GM12878 (cell line): ENCODE results near the gene TRERF1. TPM values are rescaled to one million over a fixed set of nuclear protein-coding genes. Genes with fewer than 3 reads are reported as not detected.

ENCODE experiments used
- CHD1 ChIP-seq: IDR thresholded peaks from 2 replicates; pipeline ENCODE4 v1.6.1; 2012; ENCODE audit warnings: low read depth, low read length, improper control_type of control experiment
- CREB1 ChIP-seq: IDR thresholded peaks from 2 replicates; pipeline ENCODE4 v1.6.1; 2012; ENCODE audit warnings: low read depth, mild to moderate bottlenecking, inconsistent platforms
- GABPA ChIP-seq: IDR thresholded peaks from 2 replicates; pipeline ENCODE4 v1.6.1; 2014; ENCODE audit warnings: antibody characterized with exemption, low read depth, mild to moderate bottlenecking, inconsistent platforms
- HCFC1 ChIP-seq: fragments of 150-350 bp; IDR thresholded peaks from 2 replicates; pipeline ENCODE4 v1.6.1; 2014; ENCODE audit warnings: low read length
- RAD21 ChIP-seq: IDR thresholded peaks from 2 replicates; pipeline ENCODE4 v1.6.1; 2011; ENCODE audit warnings: mild to moderate bottlenecking, low read depth, low read length, moderate library complexity; ENCODE audit not compliant: insufficient read depth
- SIN3A ChIP-seq: IDR thresholded peaks from 2 replicates; pipeline ENCODE4 v1.6.1; 2012; ENCODE audit warnings: low read depth, low read length, improper control_type of control experiment
- TAF1 ChIP-seq: IDR thresholded peaks from 2 replicates; pipeline ENCODE4 v1.6.1; 2011; ENCODE audit warnings: mild to moderate bottlenecking, low read depth, low read length, borderline replicate concordance
- TARDBP ChIP-seq: IDR thresholded peaks from 2 replicates; pipeline ENCODE4 v1.6.1; 2016; ENCODE audit warnings: borderline replicate concordance
- TCF7 ChIP-seq: IDR thresholded peaks from 2 replicates; pipeline ENCODE4 v1.6.1; 2014; ENCODE audit warnings: antibody characterized with exemption, borderline replicate concordance
- ZZZ3 ChIP-seq: IDR thresholded peaks from 2 replicates; pipeline ENCODE4 v1.6.1; 2011; ENCODE audit warnings: low read depth; ENCODE audit not compliant: control insufficient read depth, insufficient read length
- polyA plus RNA-seq, 11 experiments: library from polyadenylated mRNA; depleted of rRNA in 4 of 11; unstranded in 6 of 11; stranded (reverse) in 5 of 11; fragments of >200 nt; fragmentation: Nextera tagmentation in 4 of 11; fragmentation: Illumina TruSeq in 1 of 11; extraction: Ambion mirVana in 4 of 11; extraction: Trizol in 1 of 11; gene quantifications; 1 replicate in 1 of 11; 2 replicates in 10 of 11; pipeline versions ENCODE4 v1.2.1 to v1.2.3, GENCODE V29; 2011 to 2016; ENCODE audit warnings: inconsistent platforms in 2 of 11, missing spikeins in 2 of 11, low read depth in 1 of 11
- total RNA-seq, 4 experiments: library from RNA; depleted of rRNA in 3 of 4; stranded (reverse); fragments of >200 nt in 3 of 4; fragmentation: Illumina TruSeq in 1 of 4; extraction: Trizol in 1 of 4; gene quantifications; 2 replicates each; pipeline versions ENCODE4 v1.2.1 to v1.2.3, GENCODE V29; 2013 to 2021
- TF ChIP-seq, protein P1 (sequence below): IDR thresholded peaks from 2 replicates; pipeline ENCODE4 v1.6.1; 2012; ENCODE audit warnings: improper control_type of control experiment, low read depth, low read length; ENCODE audit not compliant: insufficient replicate concordance
- TF ChIP-seq, protein P2 (sequence below): fragments of 450-650 bp; IDR thresholded peaks from 2 replicates; pipeline ENCODE4 v1.6.1; 2017; ENCODE audit warnings: antibody characterized with exemption, mild to moderate bottlenecking, moderate library complexity
- TF ChIP-seq, protein P3 (sequence below): IDR thresholded peaks from 2 replicates; pipeline ENCODE4 v1.6.1; 2012; ENCODE audit warnings: low read length, inconsistent platforms
- TF ChIP-seq, protein P4 (sequence below): fragments of 450-650 bp; formaldehyde crosslinking; IDR thresholded peaks from 2 replicates; pipeline ENCODE4 v1.4.0; 2022; ENCODE audit warnings: mild to moderate bottlenecking, moderate library complexity

TRERF1 gene
- total and polyA plus RNA-seq, 10 of the 15 experiments (the other 5 are each of a cell fraction or from before 2014, with no cell fraction given), result 2.2 to 19.4 (median 7.2) TPM

DNA sequence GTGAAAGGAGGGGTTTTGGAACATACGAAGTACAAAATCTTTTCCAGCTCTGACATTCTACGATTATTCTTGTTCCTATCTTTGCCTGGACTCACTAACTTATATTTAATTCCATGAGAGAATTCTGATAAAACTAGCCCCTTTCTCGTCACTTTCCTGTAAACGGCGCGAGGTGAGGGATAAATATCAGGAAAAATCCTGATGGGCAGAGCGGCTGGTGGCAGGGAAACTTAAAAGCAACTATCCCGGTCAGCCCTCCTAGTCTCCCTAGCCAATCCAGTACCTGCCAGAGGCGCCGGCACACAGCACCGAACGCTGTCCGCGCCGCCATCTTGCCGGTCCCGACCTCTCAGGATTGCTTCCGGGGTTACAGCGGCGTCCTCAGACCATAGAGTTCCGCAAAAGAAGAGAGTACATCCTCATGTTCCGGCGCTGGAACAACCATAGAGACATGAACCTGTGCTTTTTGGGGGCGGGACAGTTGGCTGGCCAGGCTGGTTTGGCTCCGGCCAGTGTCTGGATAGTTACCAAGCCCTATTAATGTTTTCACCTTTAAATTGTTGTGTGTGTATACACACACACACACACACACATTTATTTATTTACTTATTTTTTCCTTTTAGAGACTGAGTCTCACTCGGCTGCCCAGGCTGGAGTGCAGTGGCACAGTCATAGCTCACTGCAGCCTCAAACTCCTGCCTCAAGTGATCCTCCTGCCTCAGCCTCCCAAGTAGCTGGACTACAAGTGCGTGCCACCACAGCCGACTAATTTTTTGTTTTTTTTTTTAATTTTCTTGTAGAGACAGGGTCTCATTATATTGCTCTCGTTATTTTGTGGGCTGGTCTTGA lies 234.0 kb downstream of the TRERF1 start, which contains the start of gene MRPS10 (continued):
- TF ChIP-seq, protein P1, sequence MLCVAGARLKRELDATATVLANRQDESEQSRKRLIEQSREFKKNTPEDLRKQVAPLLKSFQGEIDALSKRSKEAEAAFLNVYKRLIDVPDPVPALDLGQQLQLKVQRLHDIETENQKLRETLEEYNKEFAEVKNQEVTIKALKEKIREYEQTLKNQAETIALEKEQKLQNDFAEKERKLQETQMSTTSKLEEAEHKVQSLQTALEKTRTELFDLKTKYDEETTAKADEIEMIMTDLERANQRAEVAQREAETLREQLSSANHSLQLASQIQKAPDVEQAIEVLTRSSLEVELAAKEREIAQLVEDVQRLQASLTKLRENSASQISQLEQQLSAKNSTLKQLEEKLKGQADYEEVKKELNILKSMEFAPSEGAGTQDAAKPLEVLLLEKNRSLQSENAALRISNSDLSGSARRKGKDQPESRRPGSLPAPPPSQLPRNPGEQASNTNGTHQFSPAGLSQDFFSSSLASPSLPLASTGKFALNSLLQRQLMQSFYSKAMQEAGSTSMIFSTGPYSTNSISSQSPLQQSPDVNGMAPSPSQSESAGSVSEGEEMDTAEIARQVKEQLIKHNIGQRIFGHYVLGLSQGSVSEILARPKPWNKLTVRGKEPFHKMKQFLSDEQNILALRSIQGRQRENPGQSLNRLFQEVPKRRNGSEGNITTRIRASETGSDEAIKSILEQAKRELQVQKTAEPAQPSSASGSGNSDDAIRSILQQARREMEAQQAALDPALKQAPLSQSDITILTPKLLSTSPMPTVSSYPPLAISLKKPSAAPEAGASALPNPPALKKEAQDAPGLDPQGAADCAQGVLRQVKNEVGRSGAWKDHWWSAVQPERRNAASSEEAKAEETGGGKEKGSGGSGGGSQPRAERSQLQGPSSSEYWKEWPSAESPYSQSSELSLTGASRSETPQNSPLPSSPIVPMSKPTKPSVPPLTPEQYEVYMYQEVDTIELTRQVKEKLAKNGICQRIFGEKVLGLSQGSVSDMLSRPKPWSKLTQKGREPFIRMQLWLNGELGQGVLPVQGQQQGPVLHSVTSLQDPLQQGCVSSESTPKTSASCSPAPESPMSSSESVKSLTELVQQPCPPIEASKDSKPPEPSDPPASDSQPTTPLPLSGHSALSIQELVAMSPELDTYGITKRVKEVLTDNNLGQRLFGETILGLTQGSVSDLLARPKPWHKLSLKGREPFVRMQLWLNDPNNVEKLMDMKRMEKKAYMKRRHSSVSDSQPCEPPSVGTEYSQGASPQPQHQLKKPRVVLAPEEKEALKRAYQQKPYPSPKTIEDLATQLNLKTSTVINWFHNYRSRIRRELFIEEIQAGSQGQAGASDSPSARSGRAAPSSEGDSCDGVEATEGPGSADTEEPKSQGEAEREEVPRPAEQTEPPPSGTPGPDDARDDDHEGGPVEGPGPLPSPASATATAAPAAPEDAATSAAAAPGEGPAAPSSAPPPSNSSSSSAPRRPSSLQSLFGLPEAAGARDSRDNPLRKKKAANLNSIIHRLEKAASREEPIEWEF, result no peak
- no peak for TF ChIP-seq CHD1
- TF ChIP-seq GABPA, result peak; percentile 98
- TF ChIP-seq TAF1, result peak; percentile 99
- TF ChIP-seq TARDBP, result peak; percentile 86; the same call in 1 of the 2 replicates
- TF ChIP-seq, protein P2, sequence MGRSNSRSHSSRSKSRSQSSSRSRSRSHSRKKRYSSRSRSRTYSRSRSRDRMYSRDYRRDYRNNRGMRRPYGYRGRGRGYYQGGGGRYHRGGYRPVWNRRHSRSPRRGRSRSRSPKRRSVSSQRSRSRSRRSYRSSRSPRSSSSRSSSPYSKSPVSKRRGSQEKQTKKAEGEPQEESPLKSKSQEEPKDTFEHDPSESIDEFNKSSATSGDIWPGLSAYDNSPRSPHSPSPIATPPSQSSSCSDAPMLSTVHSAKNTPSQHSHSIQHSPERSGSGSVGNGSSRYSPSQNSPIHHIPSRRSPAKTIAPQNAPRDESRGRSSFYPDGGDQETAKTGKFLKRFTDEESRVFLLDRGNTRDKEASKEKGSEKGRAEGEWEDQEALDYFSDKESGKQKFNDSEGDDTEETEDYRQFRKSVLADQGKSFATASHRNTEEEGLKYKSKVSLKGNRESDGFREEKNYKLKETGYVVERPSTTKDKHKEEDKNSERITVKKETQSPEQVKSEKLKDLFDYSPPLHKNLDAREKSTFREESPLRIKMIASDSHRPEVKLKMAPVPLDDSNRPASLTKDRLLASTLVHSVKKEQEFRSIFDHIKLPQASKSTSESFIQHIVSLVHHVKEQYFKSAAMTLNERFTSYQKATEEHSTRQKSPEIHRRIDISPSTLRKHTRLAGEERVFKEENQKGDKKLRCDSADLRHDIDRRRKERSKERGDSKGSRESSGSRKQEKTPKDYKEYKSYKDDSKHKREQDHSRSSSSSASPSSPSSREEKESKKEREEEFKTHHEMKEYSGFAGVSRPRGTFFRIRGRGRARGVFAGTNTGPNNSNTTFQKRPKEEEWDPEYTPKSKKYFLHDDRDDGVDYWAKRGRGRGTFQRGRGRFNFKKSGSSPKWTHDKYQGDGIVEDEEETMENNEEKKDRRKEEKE, result no peak
- TF ChIP-seq HCFC1, result peak; percentile 81
- peak; percentile 77 for TF ChIP-seq CREB1
- TF ChIP-seq ZZZ3, result no peak
- TF ChIP-seq, protein P3, sequence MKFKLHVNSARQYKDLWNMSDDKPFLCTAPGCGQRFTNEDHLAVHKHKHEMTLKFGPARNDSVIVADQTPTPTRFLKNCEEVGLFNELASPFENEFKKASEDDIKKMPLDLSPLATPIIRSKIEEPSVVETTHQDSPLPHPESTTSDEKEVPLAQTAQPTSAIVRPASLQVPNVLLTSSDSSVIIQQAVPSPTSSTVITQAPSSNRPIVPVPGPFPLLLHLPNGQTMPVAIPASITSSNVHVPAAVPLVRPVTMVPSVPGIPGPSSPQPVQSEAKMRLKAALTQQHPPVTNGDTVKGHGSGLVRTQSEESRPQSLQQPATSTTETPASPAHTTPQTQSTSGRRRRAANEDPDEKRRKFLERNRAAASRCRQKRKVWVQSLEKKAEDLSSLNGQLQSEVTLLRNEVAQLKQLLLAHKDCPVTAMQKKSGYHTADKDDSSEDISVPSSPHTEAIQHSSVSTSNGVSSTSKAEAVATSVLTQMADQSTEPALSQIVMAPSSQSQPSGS, result no peak
- peak; percentile 78; the same call in 1 of the 2 replicates for TF ChIP-seq SIN3A
- TF ChIP-seq RAD21, result no peak
- TF ChIP-seq, protein P4, sequence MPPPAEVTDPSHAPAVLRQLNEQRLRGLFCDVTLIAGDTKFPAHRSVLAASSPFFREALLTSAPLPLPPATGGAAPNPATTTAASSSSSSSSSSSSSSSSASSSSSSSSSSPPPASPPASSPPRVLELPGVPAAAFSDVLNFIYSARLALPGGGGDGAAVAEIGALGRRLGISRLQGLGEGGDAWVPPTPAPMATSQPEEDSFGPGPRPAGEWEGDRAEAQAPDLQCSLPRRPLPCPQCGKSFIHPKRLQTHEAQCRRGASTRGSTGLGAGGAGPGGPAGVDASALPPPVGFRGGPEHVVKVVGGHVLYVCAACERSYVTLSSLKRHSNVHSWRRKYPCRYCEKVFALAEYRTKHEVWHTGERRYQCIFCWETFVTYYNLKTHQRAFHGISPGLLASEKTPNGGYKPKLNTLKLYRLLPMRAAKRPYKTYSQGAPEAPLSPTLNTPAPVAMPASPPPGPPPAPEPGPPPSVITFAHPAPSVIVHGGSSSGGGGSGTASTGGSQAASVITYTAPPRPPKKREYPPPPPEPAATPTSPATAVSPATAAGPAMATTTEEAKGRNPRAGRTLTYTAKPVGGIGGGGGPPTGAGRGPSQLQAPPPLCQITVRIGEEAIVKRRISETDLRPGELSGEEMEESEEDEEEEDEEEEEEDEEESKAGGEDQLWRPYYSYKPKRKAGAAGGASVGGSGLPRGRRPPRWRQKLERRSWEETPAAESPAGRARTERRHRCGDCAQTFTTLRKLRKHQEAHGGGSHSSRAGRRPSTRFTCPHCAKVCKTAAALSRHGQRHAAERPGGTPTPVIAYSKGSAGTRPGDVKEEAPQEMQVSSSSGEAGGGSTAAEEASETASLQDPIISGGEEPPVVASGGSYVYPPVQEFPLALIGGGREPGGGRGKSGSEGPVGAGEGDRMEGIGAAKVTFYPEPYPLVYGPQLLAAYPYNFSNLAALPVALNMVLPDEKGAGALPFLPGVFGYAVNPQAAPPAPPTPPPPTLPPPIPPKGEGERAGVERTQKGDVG (CRISPR knock-in tag), result no peak
- TF ChIP-seq TCF7, result no peak
